HG03280 (cell line): Measurements from ENCODE around the gene RORC.
"Not testable (repeated sequence)": the region's sequence is repeated elsewhere in the genome, so short reads cannot be mapped to it uniquely, and the experiment has no call there.

Experiments used
- ATAC-seq: cut with Tn5 transposase; IDR thresholded peaks from one replicate; pipeline ENCODE4 v1.9.1; 2021; ENCODE audit warnings: mild to moderate bottlenecking, moderate library complexity; ENCODE audit not compliant: unreplicated experiment

Gene RORC

GRCh38 chr1:151776665-151777062 lies 54.9 kb downstream of the RORC start:
- no peak for ATAC-seq

- no peak for ATAC-seq
Observed at GRCh38 chr1:151775894-151776664, 55.5 kb downstream of the RORC start.

- no peak for ATAC-seq
Observed at GRCh38 chr1:151774256-151774922, 57.2 kb downstream of the RORC start.

GRCh38 chr1:151773702-151774101 lies 57.9 kb downstream of the RORC start:
- no peak for ATAC-seq

GRCh38 chr1:151769270-151769669 lies 62.3 kb downstream of the RORC start:
- not testable (repeated sequence) for ATAC-seq

GRCh38 chr1:151768351-151769066 lies 63.1 kb downstream of the RORC start:
- ATAC-seq = not testable (repeated sequence)

GRCh38 chr1:151763990-151764389 lies 67.6 kb downstream of the RORC start:
- ATAC-seq = no peak

- ATAC-seq = peak; percentile 87
Observed at GRCh38 chr1:151762941-151763921, 68.4 kb downstream of the RORC start, which contains the start of gene MRPL9. Gene MRPL9 (minus strand): TSS chr1:151763496. CDS start chr1:151763479, 17 bp downstream.

GRCh38 chr1:151760597-151761385 lies 70.8 kb downstream of the RORC start:
- no peak for ATAC-seq

- no peak for ATAC-seq
Observed at GRCh38 chr1:151759241-151759640, 72.4 kb downstream of the RORC start.

- ATAC-seq = no peak
Observed at GRCh38 chr1:151756291-151756690, 75.3 kb downstream of the RORC start.
